ENCODE measurements around the gene PGK1. TPM values are rescaled to one million over a fixed set of nuclear protein-coding genes. Genes with fewer than 3 reads are reported as not detected.

PGK1 gene
- total RNA-seq, 1 donor from 2014 or later, result 424 TPM

GRCh38 chrX:78129714-78130113 lies 25.7 kb downstream of the PGK1 start:
- intact Hi-C loops (cut with micrococcal nuclease), result no loop called here
- H3K36me3 ChIP-seq, result peaks cover 42% of the 10 kb centered on the region
- no peak for TF ChIP-seq CTCF (IDR thresholded peaks at IDR 0.05; ENCODE audit: borderline replicate concordance)
- H3K9me3 ChIP-seq (replicated peaks), result no peaks in the 10 kb centered on the region
- no peak for DNase-seq
- no peak overlapping the region for H3K27ac ChIP-seq (replicated peaks)
- H3K27me3 ChIP-seq (ENCODE audit: low read depth), result no peaks in the 10 kb centered on the region
- no peak overlapping the region for H3K4me3 ChIP-seq
- H3K4me1 ChIP-seq, result no peaks in the 10 kb centered on the region

GRCh38 chrX:78130396-78130795 lies 26.3 kb downstream of the PGK1 start:
- intact Hi-C loops (cut with micrococcal nuclease), result no loop called here
- no peak for TF ChIP-seq CTCF (IDR thresholded peaks at IDR 0.05; ENCODE audit: borderline replicate concordance)
- H3K4me1 ChIP-seq, result no peaks in the 10 kb centered on the region
- no peak overlapping the region for H3K4me3 ChIP-seq
- H3K36me3 ChIP-seq, result peaks cover 35% of the 10 kb centered on the region
- no peaks in the 10 kb centered on the region for H3K9me3 ChIP-seq (replicated peaks)
- no peak overlapping the region for H3K27ac ChIP-seq (replicated peaks)
- no peaks in the 10 kb centered on the region for H3K27me3 ChIP-seq (ENCODE audit: low read depth)
- no peak for DNase-seq

- H3K4me1 ChIP-seq, result no peaks in the 10 kb centered on the region
- H3K4me3 ChIP-seq, result no peak overlapping the region
- H3K9me3 ChIP-seq (replicated peaks), result no peaks in the 10 kb centered on the region
- no peak overlapping the region for H3K27ac ChIP-seq (replicated peaks)
- no peaks in the 10 kb centered on the region for H3K27me3 ChIP-seq (ENCODE audit: low read depth)
- intact Hi-C loops (cut with micrococcal nuclease), result no loop called here
- TF ChIP-seq CTCF (IDR thresholded peaks at IDR 0.05; ENCODE audit: borderline replicate concordance), result no peak
- peaks cover 29% of the 10 kb centered on the region for H3K36me3 ChIP-seq
- DNase-seq, result no peak
Observed at GRCh38 chrX:78131117-78131516, 27.1 kb downstream of the PGK1 start.

- peaks cover under 1% of the 10 kb centered on the region for H3K4me1 ChIP-seq
- H3K27ac ChIP-seq (replicated peaks), result peak overlapping the region; percentile 16
- H3K27me3 ChIP-seq (ENCODE audit: low read depth), result no peaks in the 10 kb centered on the region
- H3K4me3 ChIP-seq, result no peak overlapping the region
- no peak for DNase-seq
- TF ChIP-seq CTCF (IDR thresholded peaks at IDR 0.05; ENCODE audit: borderline replicate concordance), result no peak
- H3K9me3 ChIP-seq (replicated peaks), result no peaks in the 10 kb centered on the region
- peaks cover 8% of the 10 kb centered on the region for H3K36me3 ChIP-seq
- intact Hi-C loops (cut with micrococcal nuclease), result no loop called here
Observed at GRCh38 chrX:78133238-78133960, 29.4 kb downstream of the PGK1 start.

- no peak for TF ChIP-seq CTCF (IDR thresholded peaks at IDR 0.05; ENCODE audit: borderline replicate concordance)
- peak within 1 kb of the TSS; percentile 81 for H3K27ac ChIP-seq (replicated peaks)
- H3K36me3 ChIP-seq, result no peaks in the 10 kb centered on the region
- H3K4me1 ChIP-seq, result peaks cover 9% of the 10 kb centered on the region
- H3K4me3 ChIP-seq, result peak within 1 kb of the TSS; percentile 81
- peak; percentile 78 for DNase-seq
- intact Hi-C loops (cut with micrococcal nuclease), result no loop called here
- H3K9me3 ChIP-seq (replicated peaks), result no peaks in the 10 kb centered on the region
- H3K27me3 ChIP-seq (ENCODE audit: low read depth), result no peaks in the 10 kb centered on the region
Observed at GRCh38 chrX:78139160-78140123, 35.4 kb downstream of the PGK1 start, which contains the start of gene TAF9B. Gene TAF9B, minus strand, starts transcription at chrX:78139650. Its CDS starts 39 bp downstream, at chrX:78139611.
